Ishikawa (cell line): ENCODE data around the gene SBF2.

Experiments
- CEBPB ChIP-seq: IDR thresholded peaks from 2 replicates; pipeline ENCODE4 v1.6.1; 2012
- CREB1 ChIP-seq: IDR thresholded peaks from 2 replicates; pipeline ENCODE4 v1.6.1; 2012; ENCODE audit warnings: low read depth
- EGR1 ChIP-seq: IDR thresholded peaks from 2 replicates; pipeline ENCODE4 v1.6.1; 2012
- EP300 ChIP-seq: IDR thresholded peaks from 2 replicates; pipeline ENCODE4 v1.6.1; 2012; ENCODE audit warnings: borderline replicate concordance
- FOXM1 ChIP-seq: IDR thresholded peaks from 2 replicates; pipeline ENCODE4 v1.6.1; 2012; ENCODE audit warnings: low read depth, borderline replicate concordance
- MAX ChIP-seq: IDR thresholded peaks from 2 replicates; pipeline ENCODE4 v1.6.1; 2012
- NFIC ChIP-seq: IDR thresholded peaks from 2 replicates; pipeline ENCODE4 v1.6.1; 2012
- RAD21 ChIP-seq: IDR thresholded peaks from 2 replicates; pipeline ENCODE4 v1.6.1; 2012; ENCODE audit warnings: low read depth
- REST ChIP-seq: IDR thresholded peaks from 2 replicates; pipeline ENCODE4 v1.6.1; 2012; ENCODE audit warnings: low read depth, mild to moderate bottlenecking
- TAF1 ChIP-seq: IDR thresholded peaks from 2 replicates; pipeline ENCODE4 v1.6.1; 2012; ENCODE audit warnings: low read depth, mild to moderate bottlenecking
- TCF12 ChIP-seq: IDR thresholded peaks from 2 replicates; pipeline ENCODE4 v1.6.1; 2012; ENCODE audit warnings: low read depth
- TEAD4 ChIP-seq: IDR thresholded peaks from 2 replicates; pipeline ENCODE4 v1.6.1; 2012
- USF1 ChIP-seq: IDR thresholded peaks from 2 replicates; pipeline ENCODE4 v1.6.1; 2012
- YY1 ChIP-seq: IDR thresholded peaks from 2 replicates; pipeline ENCODE4 v1.6.1; 2012; ENCODE audit warnings: low read depth
- ZBTB7A ChIP-seq: IDR thresholded peaks from 2 replicates; pipeline ENCODE4 v1.6.1; 2012; ENCODE audit warnings: low read depth

SBF2 gene

GRCh38 chr11:10287140-10287539, 6.9 kb downstream of the SBF2 start:
- no peak for TF ChIP-seq TCF12
- TF ChIP-seq CEBPB, result no peak
- TF ChIP-seq EP300, result no peak
- no peak for TF ChIP-seq TAF1
- TF ChIP-seq YY1, result no peak
- no peak for TF ChIP-seq REST
- no peak for TF ChIP-seq FOXM1
- no peak for TF ChIP-seq MAX
- TF ChIP-seq EGR1, result no peak
- no peak for TF ChIP-seq TEAD4
- TF ChIP-seq NFIC, result no peak
- TF ChIP-seq USF1, result no peak
- no peak for TF ChIP-seq RAD21

GRCh38 chr11:10285148-10285802, 8.7 kb downstream of the SBF2 start:
- no peak for TF ChIP-seq REST
- TF ChIP-seq FOXM1, result no peak
- no peak for TF ChIP-seq YY1
- TF ChIP-seq TCF12, result no peak
- no peak for TF ChIP-seq EGR1
- no peak for TF ChIP-seq RAD21
- TF ChIP-seq MAX, result no peak
- no peak for TF ChIP-seq EP300
- TF ChIP-seq TEAD4, result no peak
- TF ChIP-seq USF1, result no peak
- no peak for TF ChIP-seq CEBPB
- TF ChIP-seq CREB1, result no peak

DNA sequence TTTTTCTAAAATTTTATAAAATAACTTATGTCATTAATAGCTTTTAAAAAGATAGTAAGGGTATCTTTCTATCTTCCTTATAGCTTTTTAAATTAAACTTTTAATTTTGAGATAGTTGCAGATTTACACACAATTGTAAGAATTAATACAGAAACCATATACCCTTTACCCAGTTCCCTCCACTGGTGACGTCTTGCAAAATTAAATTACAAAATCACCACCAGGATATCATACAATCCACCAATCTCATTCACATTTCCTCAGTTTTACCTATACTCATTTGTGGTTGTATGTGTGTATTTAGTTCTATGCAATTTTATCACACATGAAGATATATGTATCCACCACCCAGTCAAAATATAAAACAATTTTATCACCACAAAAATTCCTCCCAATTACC, 10.0 kb downstream of the SBF2 start:
- no peak for TF ChIP-seq NFIC
- no peak for TF ChIP-seq EGR1
- TF ChIP-seq TEAD4, result no peak
- TF ChIP-seq CREB1, result no peak
- TF ChIP-seq FOXM1, result no peak
- no peak for TF ChIP-seq RAD21
- TF ChIP-seq REST, result no peak
- TF ChIP-seq USF1, result no peak
- TF ChIP-seq YY1, result no peak
- TF ChIP-seq EP300, result no peak
- no peak for TF ChIP-seq CEBPB
- no peak for TF ChIP-seq TAF1
- TF ChIP-seq ZBTB7A, result no peak
- no peak for TF ChIP-seq MAX

DNA sequence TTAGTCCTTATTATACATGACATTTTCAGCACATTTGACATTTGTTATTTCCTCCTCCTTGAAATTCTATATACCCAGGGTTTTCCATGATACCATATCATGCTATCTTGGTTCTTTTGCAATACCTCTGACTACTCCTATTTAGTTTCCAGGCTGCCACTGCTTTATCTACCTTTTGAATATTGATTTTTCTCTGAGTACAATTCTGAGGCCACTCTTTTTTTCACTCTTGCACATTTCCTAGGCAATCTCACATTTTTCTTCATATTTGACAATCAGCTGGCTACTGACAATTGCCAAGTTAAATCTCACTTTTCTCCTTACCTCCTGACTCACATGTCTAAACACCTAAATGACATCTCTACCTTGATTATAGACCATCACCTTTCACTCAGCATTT, 11.9 kb downstream of the SBF2 start:
- TF ChIP-seq CEBPB (no peak), USF1 (no peak), RAD21 (no peak), YY1 (no peak), TAF1 (no peak), NFIC (no peak), FOXM1 (no peak)
